Loucy (cell line): Measurements from ENCODE around the gene TGFBRAP1.

Experiments
- H2AFZ ChIP-seq: fragments of 200-600 bp; sonication (generic); 2 replicates; pipeline ENCODE4 v1.6.0; 2016; ENCODE audit warnings: antibody characterized with exemption, mild to moderate bottlenecking, low read length, moderate library complexity
- H3F3A ChIP-seq: fragments of 200-600 bp; 2 replicates; pipeline ENCODE4 v1.6.0; 2016; ENCODE audit warnings: antibody characterized with exemption, low read depth, mild to moderate bottlenecking
- H3K27me3 ChIP-seq: fragments of 200-600 bp; sonication (generic); 2 replicates; pipeline ENCODE4 v1.6.1; 2014; ENCODE audit warnings: low read length, mild to moderate bottlenecking; ENCODE audit not compliant: insufficient read depth, poor library complexity, severe bottlenecking
- H3K36me3 ChIP-seq: fragments of 200-600 bp; sonication (generic); 2 replicates; pipeline ENCODE4 v1.6.1; 2016; ENCODE audit warnings: low read length; ENCODE audit not compliant: insufficient read depth
- H3K4me1 ChIP-seq: fragments of 200-600 bp; sonication (generic); 2 replicates; pipeline ENCODE4 v1.5.1; 2014; ENCODE audit warnings: low read length, mild to moderate bottlenecking; ENCODE audit not compliant: insufficient read depth, poor library complexity, severe bottlenecking
- H3K4me2 ChIP-seq: fragments of 200-600 bp; sonication (generic); 2 replicates; pipeline ENCODE4 v1.6.0; 2014; ENCODE audit warnings: antibody characterized with exemption, low read length, low read depth, mild to moderate bottlenecking; ENCODE audit not compliant: poor library complexity, severe bottlenecking
- H3K4me3 ChIP-seq: fragments of 200-600 bp; sonication (generic); 2 replicates; pipeline ENCODE4 v1.5.1; 2014; ENCODE audit warnings: low read length, mild to moderate bottlenecking, mixed read lengths; ENCODE audit not compliant: poor library complexity, severe bottlenecking
- H3K79me2 ChIP-seq: fragments of 200-600 bp; sonication (generic); 2 replicates; pipeline ENCODE4 v1.6.1; 2014; ENCODE audit warnings: low read length; ENCODE audit not compliant: insufficient read depth
- H3K9ac ChIP-seq: fragments of 200-600 bp; sonication (generic); 2 replicates; pipeline ENCODE4 v1.6.0; 2014; ENCODE audit warnings: mild to moderate bottlenecking, low read depth, low read length, moderate library complexity; ENCODE audit not compliant: poor library complexity, severe bottlenecking
- H3K9me2 ChIP-seq: fragments of 200-600 bp; sonication (generic); replicated peaks from 2 replicates; pipeline ENCODE4 v1.6.1; 2016; ENCODE audit warnings: low read depth, low read length, mixed read lengths
- H3K9me3 ChIP-seq: fragments of 200-600 bp; sonication (generic); 2 replicates; pipeline ENCODE4 v1.6.1; 2014; ENCODE audit warnings: mild to moderate bottlenecking, antibody characterized with exemption, low read length, low read depth; ENCODE audit not compliant: insufficient read depth
- H4K20me1 ChIP-seq: fragments of 200-600 bp; sonication (generic); 2 replicates; pipeline ENCODE4 v1.6.0; 2014; ENCODE audit warnings: antibody characterized with exemption, low read length, mild to moderate bottlenecking; ENCODE audit not compliant: insufficient read depth, poor library complexity, severe bottlenecking
- EZH2phosphoT487 ChIP-seq: fragments of 200-600 bp; IDR thresholded peaks from 2 replicates; pipeline ENCODE4 v1.6.1; 2018; ENCODE audit warnings: antibody characterized with exemption, mild to moderate bottlenecking, moderate library complexity, borderline replicate concordance
- TF ChIP-seq, protein P1 (sequence below): fragments of 200-600 bp; sonication (generic); conservative IDR thresholded peaks from 2 replicates; pipeline ENCODE4 v1.5.1; 2014; ENCODE audit warnings: mild to moderate bottlenecking, antibody characterized with exemption, low read length

The TGFBRAP1 gene

GRCh38 chr2:105338020-105338385 lies 8.5 kb upstream of the TGFBRAP1 start:
- no peaks in the 10 kb centered on the region for H3F3A ChIP-seq
- H3K9me3 ChIP-seq: no peaks in the 10 kb centered on the region
- peak overlapping the region; percentile 79 for H3K9ac ChIP-seq
- H2AFZ ChIP-seq: peak overlapping the region; percentile 14; the same call in 1 of the 2 replicates
- H3K36me3 ChIP-seq: peaks cover 19% of the 10 kb centered on the region; the same call in 1 of the 2 replicates
- H3K79me2 ChIP-seq: peaks cover 55% of the 10 kb centered on the region
- H3K27me3 ChIP-seq: no peaks in the 10 kb centered on the region
- peaks cover 28% of the 10 kb centered on the region for H4K20me1 ChIP-seq
- H3K4me1 ChIP-seq: peaks cover 47% of the 10 kb centered on the region
- H3K4me2 ChIP-seq: peak overlapping the region; percentile 96
- no peaks in the 10 kb centered on the region for H3K9me2 ChIP-seq
- no peak for TF ChIP-seq EZH2phosphoT487
- TF ChIP-seq, protein P1, sequence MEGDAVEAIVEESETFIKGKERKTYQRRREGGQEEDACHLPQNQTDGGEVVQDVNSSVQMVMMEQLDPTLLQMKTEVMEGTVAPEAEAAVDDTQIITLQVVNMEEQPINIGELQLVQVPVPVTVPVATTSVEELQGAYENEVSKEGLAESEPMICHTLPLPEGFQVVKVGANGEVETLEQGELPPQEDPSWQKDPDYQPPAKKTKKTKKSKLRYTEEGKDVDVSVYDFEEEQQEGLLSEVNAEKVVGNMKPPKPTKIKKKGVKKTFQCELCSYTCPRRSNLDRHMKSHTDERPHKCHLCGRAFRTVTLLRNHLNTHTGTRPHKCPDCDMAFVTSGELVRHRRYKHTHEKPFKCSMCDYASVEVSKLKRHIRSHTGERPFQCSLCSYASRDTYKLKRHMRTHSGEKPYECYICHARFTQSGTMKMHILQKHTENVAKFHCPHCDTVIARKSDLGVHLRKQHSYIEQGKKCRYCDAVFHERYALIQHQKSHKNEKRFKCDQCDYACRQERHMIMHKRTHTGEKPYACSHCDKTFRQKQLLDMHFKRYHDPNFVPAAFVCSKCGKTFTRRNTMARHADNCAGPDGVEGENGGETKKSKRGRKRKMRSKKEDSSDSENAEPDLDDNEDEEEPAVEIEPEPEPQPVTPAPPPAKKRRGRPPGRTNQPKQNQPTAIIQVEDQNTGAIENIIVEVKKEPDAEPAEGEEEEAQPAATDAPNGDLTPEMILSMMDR: no peak
- peak overlapping the region; percentile 87 for H3K4me3 ChIP-seq

GRCh38 chr2:105337122-105338019 lies 7.8 kb upstream of the TGFBRAP1 start, which contains the start of gene C2orf49:
Gene C2orf49, plus strand, starts transcription at chr2:105337540. Its CDS starts 48 bp downstream, at chr2:105337588.
- Histone ChIP-seq H3F3A (0 out of 2 replicates have a peak, but pooled peaks cover 2% of the 10 kb centered on the region), H3K9ac (peak within 1 kb of the TSS; percentile 85), H3K4me1 (peaks cover 47% of the 10 kb centered on the region), H3K4me3 (peak within 1 kb of the TSS; percentile 87), H3K9me2 (no peaks in the 10 kb centered on the region), H4K20me1 (peaks cover 28% of the 10 kb centered on the region), H3K36me3 (peaks cover 14% of the 10 kb centered on the region; the same call in 1 of the 2 replicates), H3K9me3 (no peaks in the 10 kb centered on the region), H3K27me3 (no peaks in the 10 kb centered on the region), H2AFZ (peak within 1 kb of the TSS; percentile 95), H3K4me2 (peak within 1 kb of the TSS; percentile 96), H3K79me2 (peaks cover 55% of the 10 kb centered on the region)
- no peak for TF ChIP-seq EZH2phosphoT487
- TF ChIP-seq, protein P1: no peak

GRCh38 chr2:105336786-105337121 lies 7.2 kb upstream of the TGFBRAP1 start:
- H3K9me2 ChIP-seq: no peaks in the 10 kb centered on the region
- H3K9ac ChIP-seq: peak overlapping the region; percentile 85
- peak overlapping the region; percentile 95 for H2AFZ ChIP-seq
- H3K9me3 ChIP-seq: no peaks in the 10 kb centered on the region
- H3K4me1 ChIP-seq: peaks cover 47% of the 10 kb centered on the region
- peak overlapping the region; percentile 87 for H3K4me3 ChIP-seq
- peak overlapping the region; percentile 95 for H3K4me2 ChIP-seq
- TF ChIP-seq, protein P1: no peak
- TF ChIP-seq EZH2phosphoT487: no peak
- H3K79me2 ChIP-seq: peaks cover 52% of the 10 kb centered on the region
- H4K20me1 ChIP-seq: peaks cover 28% of the 10 kb centered on the region
- H3F3A ChIP-seq: 0 out of 2 replicates have a peak, but pooled peaks cover 3% of the 10 kb centered on the region
- H3K27me3 ChIP-seq: no peaks in the 10 kb centered on the region
- peaks cover 11% of the 10 kb centered on the region; the same call in 1 of the 2 replicates for H3K36me3 ChIP-seq
